GM23338 (cell line): Measurements from ENCODE around the gene OR6K3. TPM values are rescaled to one million over a fixed set of nuclear protein-coding genes. Genes with fewer than 3 reads are reported as not detected.

Experiments
- ATAC-seq: fragments of 200-7000 bp; cut with Tn5 transposase; 3 replicates; pipeline ENCODE4 v1.9.1; 2020
- DNase-seq: peaks from one replicate; pipeline ENCODE4 v3.0.0-alpha.2; 2015; ENCODE audit warnings: low spot score
- H2AFZ ChIP-seq: fragments of 200-600 bp; sonication (generic); 2 replicates; pipeline ENCODE4 v1.8.0; 2016; ENCODE audit warnings: antibody characterized with exemption, mild to moderate bottlenecking, moderate library complexity
- H3F3A ChIP-seq: fragments of 200-600 bp; sonication (generic); replicated peaks from 2 replicates; pipeline ENCODE4 v1.8.0; 2017; ENCODE audit warnings: antibody characterized with exemption, mixed run types, low read depth
- H3K27ac ChIP-seq: fragments of 200-600 bp; sonication (generic); 2 replicates; pipeline ENCODE4 v1.6.1; 2016; ENCODE audit warnings: low read depth
- H3K27me3 ChIP-seq: fragments of 200-600 bp; sonication (generic); 2 replicates; pipeline ENCODE4 v1.8.0; 2016; ENCODE audit warnings: mild to moderate bottlenecking, mixed run types, moderate library complexity; ENCODE audit not compliant: insufficient read depth
- H3K36me3 ChIP-seq: fragments of 200-600 bp; sonication (generic); 2 replicates; pipeline ENCODE4 v1.8.0; 2016; ENCODE audit warnings: mild to moderate bottlenecking; ENCODE audit not compliant: insufficient read depth
- H3K4me1 ChIP-seq: fragments of 200-600 bp; sonication (generic); 2 replicates; pipeline ENCODE4 v1.8.0; 2016; ENCODE audit warnings: mild to moderate bottlenecking, moderate library complexity; ENCODE audit not compliant: insufficient read depth
- H3K4me2 ChIP-seq: fragments of 200-600 bp; sonication (generic); 2 replicates; pipeline ENCODE4 v1.7.1; 2017; ENCODE audit warnings: mixed run types
- H3K4me3 ChIP-seq: fragments of 200-600 bp; sonication (generic); 2 replicates; pipeline ENCODE4 v1.6.1; 2016; ENCODE audit warnings: mixed run types
- H3K79me2 ChIP-seq: fragments of 200-600 bp; sonication (generic); replicated peaks from 2 replicates; pipeline ENCODE4 v1.8.0; 2017; ENCODE audit warnings: mild to moderate bottlenecking; ENCODE audit not compliant: insufficient read depth
- H3K9me2 ChIP-seq: fragments of 200-600 bp; sonication (generic); 2 replicates; pipeline ENCODE4 v1.8.0; 2017; ENCODE audit not compliant: insufficient read depth
- H4K20me1 ChIP-seq: fragments of 200-600 bp; sonication (generic); replicated peaks from 2 replicates; pipeline ENCODE4 v1.8.0; 2017; ENCODE audit warnings: mild to moderate bottlenecking; ENCODE audit not compliant: insufficient read depth
- H3K27ac Mint-ChIP-seq: 2 replicates; pipeline ENCODE4 v1.8.0; 2020; ENCODE audit warnings: inconsistent platforms, mild to moderate bottlenecking, moderate library complexity, mixed read lengths
- H3K27me3 Mint-ChIP-seq: 3 replicates; pipeline ENCODE4 v1.8.0; 2022; ENCODE audit warnings: low read depth, mild to moderate bottlenecking, moderate library complexity, mixed read lengths, inconsistent platforms; ENCODE audit not compliant: insufficient read depth, poor library complexity
- H3K36me3 Mint-ChIP-seq: 3 replicates; pipeline ENCODE4 v1.8.0; 2021; ENCODE audit warnings: low read depth, mild to moderate bottlenecking, inconsistent platforms, moderate library complexity, mixed read lengths
- H3K4me1 Mint-ChIP-seq: 3 replicates; pipeline ENCODE4 v1.8.0; 2020; ENCODE audit warnings: mild to moderate bottlenecking, inconsistent platforms, mixed read lengths
- H3K4me3 Mint-ChIP-seq: 3 replicates; pipeline ENCODE4 v1.8.0; 2021; ENCODE audit warnings: moderate library complexity, mild to moderate bottlenecking, inconsistent platforms, mixed read lengths
- H3K9me3 Mint-ChIP-seq: 3 replicates; pipeline ENCODE4 v1.8.0; 2020; ENCODE audit warnings: moderate library complexity, mild to moderate bottlenecking, inconsistent platforms, mixed read lengths
- CREB1 ChIP-seq: fragments of 250-450 bp; sonication (Bioruptor Pico); IDR thresholded peaks from 2 replicates; pipeline ENCODE4 v1.5.0; 2020; ENCODE audit warnings: low read depth, mild to moderate bottlenecking, moderate library complexity
- EZH2 ChIP-seq: fragments of 200-600 bp; sonication (generic); IDR thresholded peaks from one replicate; pipeline ENCODE4 v1.8.0; 2017; ENCODE audit warnings: antibody characterized with exemption, mild to moderate bottlenecking, low read depth; ENCODE audit not compliant: unreplicated experiment
- EZH2phosphoT487 ChIP-seq: fragments of 200-600 bp; sonication (generic); IDR thresholded peaks from one replicate; pipeline ENCODE4 v1.8.1; 2018; ENCODE audit warnings: antibody characterized with exemption; ENCODE audit not compliant: unreplicated experiment
- JUNB ChIP-seq: IDR thresholded peaks from one replicate; pipeline ENCODE4 v1.6.1; 2016; ENCODE audit warnings: antibody characterized with exemption; ENCODE audit not compliant: unreplicated experiment
- NANOG ChIP-seq: IDR thresholded peaks from 2 replicates; pipeline ENCODE4 v1.6.1; 2016; ENCODE audit warnings: antibody characterized with exemption, borderline replicate concordance
- POLR2AphosphoS5 ChIP-seq: IDR thresholded peaks from 2 replicates; pipeline ENCODE4 v1.6.1; 2016; ENCODE audit warnings: antibody characterized with exemption, low read depth
- STAT1 ChIP-seq: IDR thresholded peaks from one replicate; pipeline ENCODE4 v1.6.1; 2016; ENCODE audit warnings: antibody characterized with exemption; ENCODE audit not compliant: unreplicated experiment
- ZNF114 ChIP-seq: fragments of 250-450 bp; sonication (Bioruptor Pico); IDR thresholded peaks from 2 replicates; pipeline ENCODE4 v1.5.0; 2020; ENCODE audit warnings: mild to moderate bottlenecking, moderate library complexity
- ZNF331 ChIP-seq: fragments of 250-450 bp; sonication (Bioruptor Pico); IDR thresholded peaks from 2 replicates; pipeline ENCODE4 v1.5.0; 2020; ENCODE audit warnings: low read depth, mild to moderate bottlenecking, moderate library complexity
- polyA plus RNA-seq: library from polyadenylated mRNA; unstranded; fragments of >200 nt; fragmentation: Nextera tagmentation; extraction: Ambion mirVana; gene quantifications from 2 replicates; pipeline ENCODE4 v1.2.1, GENCODE V29; 2016
- total RNA-seq: library from RNA; depleted of rRNA; stranded (reverse); fragments of >200 nt; shearing (Covaris generic); gene quantifications from 2 replicates; pipeline ENCODE4 v1.2.3, GENCODE V29; 2014
- TF ChIP-seq, protein P1 (sequence below): fragments of 250-450 bp; sonication (Bioruptor Pico); IDR thresholded peaks from 2 replicates; pipeline ENCODE4 v1.5.0; 2020; ENCODE audit warnings: mild to moderate bottlenecking, moderate library complexity
- TF ChIP-seq, protein P2 (sequence below): IDR thresholded peaks from 2 replicates; pipeline ENCODE4 v1.6.1; 2016; ENCODE audit warnings: antibody characterized with exemption
- TF ChIP-seq, protein P3 (sequence below), 2 experiments: fragments of 200-600 bp in 1 of 2; sonication (generic) in 1 of 2; conservative IDR thresholded peaks; 2 replicates each; pipeline versions ENCODE4 v1.5.1 to v1.6.1; 2016 to 2017; ENCODE audit warnings: antibody characterized with exemption in 2 of 2, low read depth in 2 of 2, mild to moderate bottlenecking in 2 of 2, moderate library complexity in 1 of 2
- TF ChIP-seq, protein P4 (sequence below): IDR thresholded peaks from one replicate; pipeline ENCODE4 v1.6.1; 2018; ENCODE audit warnings: antibody characterized with exemption; ENCODE audit not compliant: unreplicated experiment

Gene OR6K3
- total and polyA plus RNA-seq, 2 experiments from 2014 or later, result not detected

DNA sequence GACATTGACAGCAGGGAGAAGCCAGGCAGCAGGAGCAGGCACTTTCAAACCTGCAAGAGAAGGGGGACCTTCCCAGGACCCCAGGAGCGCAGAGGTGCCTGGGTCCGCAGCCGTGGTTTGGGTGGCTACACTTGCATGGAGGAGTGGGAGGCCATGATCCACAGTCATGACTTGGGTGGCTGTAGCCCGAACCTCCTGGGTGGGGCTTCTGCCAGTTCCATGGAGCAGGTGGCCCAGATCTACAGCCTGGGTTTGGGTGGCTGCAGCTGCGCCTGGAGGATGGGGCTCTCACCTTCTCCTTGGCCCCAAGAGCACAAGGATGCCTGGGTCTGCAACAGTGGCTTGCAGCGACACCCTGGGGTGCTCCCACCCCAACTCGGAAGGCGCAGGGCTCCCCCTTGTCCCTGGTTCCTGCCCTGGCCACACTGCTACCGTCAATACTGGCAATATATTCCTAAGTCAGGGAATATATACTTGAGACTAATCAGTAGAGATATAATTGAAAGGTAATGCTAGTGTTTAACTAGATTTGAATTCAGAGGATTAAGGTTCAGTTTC is 31.7 kb upstream of the OR6K3 start:
- ATAC-seq (no peak), DNase-seq (no peak)
- H3K9me2 ChIP-seq, result no peaks in the 10 kb centered on the region
- Mint-ChIP-seq H3K27ac (no peak overlapping the region), H3K9me3 (peaks cover 3% of the 10 kb centered on the region; the same call in 1 of the 3 replicates), H3K4me3 (no peak overlapping the region), H3K27me3 (no peaks in the 10 kb centered on the region), H3K4me1 (no peaks in the 10 kb centered on the region), H3K36me3 (no peaks in the 10 kb centered on the region)
- no peaks in the 10 kb centered on the region for H3K79me2 ChIP-seq
- no peaks in the 10 kb centered on the region for H3K36me3 ChIP-seq
- H3K4me2 ChIP-seq, result no peak overlapping the region
- TF ChIP-seq, protein P1, sequence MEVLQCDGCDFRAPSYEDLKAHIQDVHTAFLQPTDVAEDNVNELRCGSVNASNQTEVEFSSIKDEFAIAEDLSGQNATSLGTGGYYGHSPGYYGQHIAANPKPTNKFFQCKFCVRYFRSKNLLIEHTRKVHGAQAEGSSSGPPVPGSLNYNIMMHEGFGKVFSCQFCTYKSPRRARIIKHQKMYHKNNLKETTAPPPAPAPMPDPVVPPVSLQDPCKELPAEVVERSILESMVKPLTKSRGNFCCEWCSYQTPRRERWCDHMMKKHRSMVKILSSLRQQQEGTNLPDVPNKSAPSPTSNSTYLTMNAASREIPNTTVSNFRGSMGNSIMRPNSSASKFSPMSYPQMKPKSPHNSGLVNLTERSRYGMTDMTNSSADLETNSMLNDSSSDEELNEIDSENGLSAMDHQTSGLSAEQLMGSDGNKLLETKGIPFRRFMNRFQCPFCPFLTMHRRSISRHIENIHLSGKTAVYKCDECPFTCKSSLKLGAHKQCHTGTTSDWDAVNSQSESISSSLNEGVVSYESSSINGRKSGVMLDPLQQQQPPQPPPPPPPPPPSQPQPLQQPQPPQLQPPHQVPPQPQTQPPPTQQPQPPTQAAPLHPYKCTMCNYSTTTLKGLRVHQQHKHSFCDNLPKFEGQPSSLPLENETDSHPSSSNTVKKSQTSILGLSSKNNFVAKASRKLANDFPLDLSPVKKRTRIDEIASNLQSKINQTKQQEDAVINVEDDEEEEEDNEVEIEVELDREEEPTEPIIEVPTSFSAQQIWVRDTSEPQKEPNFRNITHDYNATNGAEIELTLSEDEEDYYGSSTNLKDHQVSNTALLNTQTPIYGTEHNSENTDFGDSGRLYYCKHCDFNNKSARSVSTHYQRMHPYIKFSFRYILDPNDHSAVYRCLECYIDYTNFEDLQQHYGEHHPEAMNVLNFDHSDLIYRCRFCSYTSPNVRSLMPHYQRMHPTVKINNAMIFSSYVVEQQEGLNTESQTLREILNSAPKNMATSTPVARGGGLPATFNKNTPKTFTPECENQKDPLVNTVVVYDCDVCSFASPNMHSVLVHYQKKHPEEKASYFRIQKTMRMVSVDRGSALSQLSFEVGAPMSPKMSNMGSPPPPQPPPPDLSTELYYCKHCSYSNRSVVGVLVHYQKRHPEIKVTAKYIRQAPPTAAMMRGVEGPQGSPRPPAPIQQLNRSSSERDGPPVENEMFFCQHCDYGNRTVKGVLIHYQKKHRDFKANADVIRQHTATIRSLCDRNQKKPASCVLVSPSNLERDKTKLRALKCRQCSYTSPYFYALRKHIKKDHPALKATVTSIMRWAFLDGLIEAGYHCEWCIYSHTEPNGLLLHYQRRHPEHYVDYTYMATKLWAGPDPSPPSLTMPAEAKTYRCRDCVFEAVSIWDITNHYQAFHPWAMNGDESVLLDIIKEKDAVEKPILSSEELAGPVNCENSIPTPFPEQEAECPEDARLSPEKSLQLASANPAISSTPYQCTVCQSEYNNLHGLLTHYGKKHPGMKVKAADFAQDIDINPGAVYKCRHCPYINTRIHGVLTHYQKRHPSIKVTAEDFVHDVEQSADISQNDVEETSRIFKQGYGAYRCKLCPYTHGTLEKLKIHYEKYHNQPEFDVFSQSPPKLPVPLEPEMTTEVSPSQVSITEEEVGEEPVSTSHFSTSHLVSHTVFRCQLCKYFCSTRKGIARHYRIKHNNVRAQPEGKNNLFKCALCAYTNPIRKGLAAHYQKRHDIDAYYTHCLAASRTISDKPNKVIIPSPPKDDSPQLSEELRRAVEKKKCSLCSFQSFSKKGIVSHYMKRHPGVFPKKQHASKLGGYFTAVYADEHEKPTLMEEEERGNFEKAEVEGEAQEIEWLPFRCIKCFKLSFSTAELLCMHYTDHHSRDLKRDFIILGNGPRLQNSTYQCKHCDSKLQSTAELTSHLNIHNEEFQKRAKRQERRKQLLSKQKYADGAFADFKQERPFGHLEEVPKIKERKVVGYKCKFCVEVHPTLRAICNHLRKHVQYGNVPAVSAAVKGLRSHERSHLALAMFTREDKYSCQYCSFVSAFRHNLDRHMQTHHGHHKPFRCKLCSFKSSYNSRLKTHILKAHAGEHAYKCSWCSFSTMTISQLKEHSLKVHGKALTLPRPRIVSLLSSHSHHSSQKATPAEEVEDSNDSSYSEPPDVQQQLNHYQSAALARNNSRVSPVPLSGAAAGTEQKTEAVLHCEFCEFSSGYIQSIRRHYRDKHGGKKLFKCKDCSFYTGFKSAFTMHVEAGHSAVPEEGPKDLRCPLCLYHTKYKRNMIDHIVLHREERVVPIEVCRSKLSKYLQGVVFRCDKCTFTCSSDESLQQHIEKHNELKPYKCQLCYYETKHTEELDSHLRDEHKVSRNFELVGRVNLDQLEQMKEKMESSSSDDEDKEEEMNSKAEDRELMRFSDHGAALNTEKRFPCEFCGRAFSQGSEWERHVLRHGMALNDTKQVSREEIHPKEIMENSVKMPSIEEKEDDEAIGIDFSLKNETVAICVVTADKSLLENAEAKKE (CRISPR knock-in tag), result no peak
- TF ChIP-seq NANOG (no peak), POLR2AphosphoS5 (no peak), ZNF114 (CRISPR knock-in tag) (no peak), EZH2 (no peak), CREB1 (CRISPR knock-in tag) (no peak), STAT1 (no peak), ZNF331 (CRISPR knock-in tag) (no peak), JUNB (no peak), EZH2phosphoT487 (no peak)
- TF ChIP-seq, protein P2, sequence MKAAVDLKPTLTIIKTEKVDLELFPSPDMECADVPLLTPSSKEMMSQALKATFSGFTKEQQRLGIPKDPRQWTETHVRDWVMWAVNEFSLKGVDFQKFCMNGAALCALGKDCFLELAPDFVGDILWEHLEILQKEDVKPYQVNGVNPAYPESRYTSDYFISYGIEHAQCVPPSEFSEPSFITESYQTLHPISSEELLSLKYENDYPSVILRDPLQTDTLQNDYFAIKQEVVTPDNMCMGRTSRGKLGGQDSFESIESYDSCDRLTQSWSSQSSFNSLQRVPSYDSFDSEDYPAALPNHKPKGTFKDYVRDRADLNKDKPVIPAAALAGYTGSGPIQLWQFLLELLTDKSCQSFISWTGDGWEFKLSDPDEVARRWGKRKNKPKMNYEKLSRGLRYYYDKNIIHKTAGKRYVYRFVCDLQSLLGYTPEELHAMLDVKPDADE, result no peak
- TF ChIP-seq, protein P3, sequence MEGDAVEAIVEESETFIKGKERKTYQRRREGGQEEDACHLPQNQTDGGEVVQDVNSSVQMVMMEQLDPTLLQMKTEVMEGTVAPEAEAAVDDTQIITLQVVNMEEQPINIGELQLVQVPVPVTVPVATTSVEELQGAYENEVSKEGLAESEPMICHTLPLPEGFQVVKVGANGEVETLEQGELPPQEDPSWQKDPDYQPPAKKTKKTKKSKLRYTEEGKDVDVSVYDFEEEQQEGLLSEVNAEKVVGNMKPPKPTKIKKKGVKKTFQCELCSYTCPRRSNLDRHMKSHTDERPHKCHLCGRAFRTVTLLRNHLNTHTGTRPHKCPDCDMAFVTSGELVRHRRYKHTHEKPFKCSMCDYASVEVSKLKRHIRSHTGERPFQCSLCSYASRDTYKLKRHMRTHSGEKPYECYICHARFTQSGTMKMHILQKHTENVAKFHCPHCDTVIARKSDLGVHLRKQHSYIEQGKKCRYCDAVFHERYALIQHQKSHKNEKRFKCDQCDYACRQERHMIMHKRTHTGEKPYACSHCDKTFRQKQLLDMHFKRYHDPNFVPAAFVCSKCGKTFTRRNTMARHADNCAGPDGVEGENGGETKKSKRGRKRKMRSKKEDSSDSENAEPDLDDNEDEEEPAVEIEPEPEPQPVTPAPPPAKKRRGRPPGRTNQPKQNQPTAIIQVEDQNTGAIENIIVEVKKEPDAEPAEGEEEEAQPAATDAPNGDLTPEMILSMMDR (conservative IDR thresholded peaks at IDR 0.05; ENCODE audit: low read depth in 2 of 2), result no peak
- TF ChIP-seq, protein P4, sequence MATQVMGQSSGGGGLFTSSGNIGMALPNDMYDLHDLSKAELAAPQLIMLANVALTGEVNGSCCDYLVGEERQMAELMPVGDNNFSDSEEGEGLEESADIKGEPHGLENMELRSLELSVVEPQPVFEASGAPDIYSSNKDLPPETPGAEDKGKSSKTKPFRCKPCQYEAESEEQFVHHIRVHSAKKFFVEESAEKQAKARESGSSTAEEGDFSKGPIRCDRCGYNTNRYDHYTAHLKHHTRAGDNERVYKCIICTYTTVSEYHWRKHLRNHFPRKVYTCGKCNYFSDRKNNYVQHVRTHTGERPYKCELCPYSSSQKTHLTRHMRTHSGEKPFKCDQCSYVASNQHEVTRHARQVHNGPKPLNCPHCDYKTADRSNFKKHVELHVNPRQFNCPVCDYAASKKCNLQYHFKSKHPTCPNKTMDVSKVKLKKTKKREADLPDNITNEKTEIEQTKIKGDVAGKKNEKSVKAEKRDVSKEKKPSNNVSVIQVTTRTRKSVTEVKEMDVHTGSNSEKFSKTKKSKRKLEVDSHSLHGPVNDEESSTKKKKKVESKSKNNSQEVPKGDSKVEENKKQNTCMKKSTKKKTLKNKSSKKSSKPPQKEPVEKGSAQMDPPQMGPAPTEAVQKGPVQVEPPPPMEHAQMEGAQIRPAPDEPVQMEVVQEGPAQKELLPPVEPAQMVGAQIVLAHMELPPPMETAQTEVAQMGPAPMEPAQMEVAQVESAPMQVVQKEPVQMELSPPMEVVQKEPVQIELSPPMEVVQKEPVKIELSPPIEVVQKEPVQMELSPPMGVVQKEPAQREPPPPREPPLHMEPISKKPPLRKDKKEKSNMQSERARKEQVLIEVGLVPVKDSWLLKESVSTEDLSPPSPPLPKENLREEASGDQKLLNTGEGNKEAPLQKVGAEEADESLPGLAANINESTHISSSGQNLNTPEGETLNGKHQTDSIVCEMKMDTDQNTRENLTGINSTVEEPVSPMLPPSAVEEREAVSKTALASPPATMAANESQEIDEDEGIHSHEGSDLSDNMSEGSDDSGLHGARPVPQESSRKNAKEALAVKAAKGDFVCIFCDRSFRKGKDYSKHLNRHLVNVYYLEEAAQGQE, result no peak
- no peaks in the 10 kb centered on the region for H3F3A ChIP-seq
- no peak overlapping the region for H3K4me3 ChIP-seq
- H2AFZ ChIP-seq, result no peak overlapping the region
- no peaks in the 10 kb centered on the region for H4K20me1 ChIP-seq
- H3K27me3 ChIP-seq, result no peaks in the 10 kb centered on the region
- no peaks in the 10 kb centered on the region for H3K4me1 ChIP-seq
- H3K27ac ChIP-seq, result no peak overlapping the region
